ENCODE results near the gene CISD3. TPM values are rescaled to one million over a fixed set of nuclear protein-coding genes. Genes with fewer than 3 reads are reported as not detected.
"Not testable (repeated sequence)": the region's sequence is repeated elsewhere in the genome, so short reads cannot be mapped to it uniquely, and the experiment has no call there.

The CISD3 gene
- total RNA-seq, 1 experiment from 2014 or later: 11.6 TPM

DNA sequence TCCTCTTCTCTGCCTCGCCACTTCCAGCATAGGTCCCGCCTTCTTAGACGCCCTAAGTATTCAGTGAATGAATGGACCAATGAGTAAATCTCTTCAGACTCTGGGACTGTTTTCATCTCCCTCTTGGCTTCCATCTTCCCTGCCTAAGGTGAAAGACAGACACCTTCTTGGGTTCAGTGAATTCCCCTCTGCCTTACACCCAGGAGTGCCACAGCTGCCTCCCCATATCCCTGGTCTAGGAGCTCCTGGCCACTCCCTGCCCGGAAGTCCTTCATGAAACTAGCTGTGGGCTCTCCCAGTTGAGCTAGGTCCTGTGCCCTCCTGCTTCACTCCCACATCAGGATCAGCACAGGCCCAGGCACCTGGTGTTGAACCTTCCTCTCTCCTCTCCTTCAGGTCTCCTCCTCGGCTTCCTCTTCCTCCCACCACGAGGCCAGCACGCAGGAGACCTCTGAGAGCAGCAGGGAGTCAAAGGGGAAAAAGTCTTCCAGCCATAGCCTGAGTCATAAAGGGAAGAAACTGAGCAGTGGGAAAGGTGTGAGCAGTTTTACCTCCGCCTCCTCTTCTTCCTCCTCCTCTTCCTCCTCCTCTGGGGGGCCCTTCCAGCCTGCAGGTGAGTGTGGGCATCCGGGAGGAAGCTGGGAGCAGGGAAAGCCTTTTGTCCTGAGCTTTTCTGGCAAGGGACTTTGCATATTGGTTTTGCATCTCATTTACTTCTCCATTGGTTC, 14.8 kb upstream of the CISD3 start:
- Histone ChIP-seq H3K9me3 (replicated peaks) (no peaks in the 10 kb centered on the region), H3K4me1 (peaks cover 8% of the 10 kb centered on the region), H3K4me3 (no peak overlapping the region), H3K27ac (no peak overlapping the region), H3K36me3 (peaks cover 12% of the 10 kb centered on the region; the same call in 1 of the 2 replicates), H3K27me3 (no peaks in the 10 kb centered on the region)
- no peak for DNase-seq

DNA sequence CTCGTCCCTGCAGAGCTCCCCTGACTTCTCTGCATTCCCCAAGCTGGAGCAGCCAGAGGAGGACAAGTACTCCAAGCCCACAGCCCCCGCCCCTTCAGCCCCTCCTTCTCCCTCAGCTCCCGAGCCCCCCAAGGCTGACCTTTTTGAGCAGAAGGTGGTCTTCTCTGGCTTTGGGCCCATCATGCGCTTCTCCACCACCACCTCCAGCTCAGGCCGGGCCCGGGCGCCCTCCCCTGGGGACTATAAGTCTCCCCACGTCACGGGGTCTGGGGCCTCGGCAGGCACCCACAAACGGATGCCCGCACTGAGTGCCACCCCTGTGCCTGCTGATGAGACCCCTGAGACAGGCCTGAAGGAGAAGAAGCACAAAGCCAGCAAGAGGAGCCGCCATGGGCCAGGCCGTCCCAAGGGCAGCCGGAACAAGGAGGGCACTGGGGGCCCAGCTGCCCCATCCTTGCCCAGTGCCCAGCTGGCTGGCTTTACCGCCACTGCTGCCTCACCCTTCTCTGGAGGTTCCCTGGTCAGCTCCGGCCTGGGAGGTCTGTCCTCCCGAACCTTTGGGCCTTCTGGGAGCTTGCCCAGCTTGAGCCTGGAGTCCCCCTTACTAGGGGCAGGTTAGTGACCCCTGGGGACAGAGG, 13.7 kb upstream of the CISD3 start:
- H3K4me3 ChIP-seq: no peak overlapping the region
- no peaks in the 10 kb centered on the region for H3K9me3 ChIP-seq (replicated peaks)
- no peak overlapping the region for H3K27ac ChIP-seq
- peaks cover 18% of the 10 kb centered on the region; the same call in 1 of the 2 replicates for H3K36me3 ChIP-seq
- DNase-seq: no peak
- H3K27me3 ChIP-seq: no peaks in the 10 kb centered on the region
- H3K4me1 ChIP-seq: no peaks in the 10 kb centered on the region; the same call in 1 of the 2 replicates

DNA sequence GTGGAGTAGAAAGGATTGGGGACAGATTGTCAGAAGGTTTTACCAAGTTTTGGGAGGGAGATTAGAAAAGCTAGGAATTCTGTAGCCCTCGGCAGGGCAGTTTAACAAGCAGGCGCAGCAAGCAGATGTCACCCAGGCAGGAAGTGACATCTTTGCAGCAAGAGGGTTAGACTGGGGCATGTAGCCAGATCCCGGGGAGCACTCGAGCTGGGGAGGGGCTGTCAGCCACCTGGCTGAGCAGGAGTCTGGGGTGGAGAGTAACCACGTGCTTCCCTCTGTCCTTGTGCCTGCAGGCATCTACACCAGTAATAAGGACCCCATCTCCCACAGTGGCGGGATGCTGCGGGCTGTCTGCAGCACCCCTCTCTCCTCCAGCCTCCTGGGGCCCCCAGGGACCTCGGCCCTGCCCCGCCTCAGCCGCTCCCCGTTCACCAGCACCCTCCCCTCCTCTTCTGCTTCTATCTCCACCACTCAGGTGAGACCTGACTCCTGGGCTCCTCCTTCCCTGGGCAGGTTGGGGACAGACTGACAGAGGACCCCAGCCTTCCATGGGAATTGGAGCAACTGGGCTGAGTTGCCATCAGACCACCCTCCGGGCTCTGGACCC, 12.9 kb upstream of the CISD3 start:
- Histone ChIP-seq H3K36me3 (peaks cover 18% of the 10 kb centered on the region; the same call in 1 of the 2 replicates), H3K4me3 (no peak overlapping the region), H3K9me3 (replicated peaks) (no peaks in the 10 kb centered on the region), H3K27ac (no peak overlapping the region), H3K4me1 (no peaks in the 10 kb centered on the region; the same call in 1 of the 2 replicates), H3K27me3 (no peaks in the 10 kb centered on the region)
- DNase-seq: no peak

DNA sequence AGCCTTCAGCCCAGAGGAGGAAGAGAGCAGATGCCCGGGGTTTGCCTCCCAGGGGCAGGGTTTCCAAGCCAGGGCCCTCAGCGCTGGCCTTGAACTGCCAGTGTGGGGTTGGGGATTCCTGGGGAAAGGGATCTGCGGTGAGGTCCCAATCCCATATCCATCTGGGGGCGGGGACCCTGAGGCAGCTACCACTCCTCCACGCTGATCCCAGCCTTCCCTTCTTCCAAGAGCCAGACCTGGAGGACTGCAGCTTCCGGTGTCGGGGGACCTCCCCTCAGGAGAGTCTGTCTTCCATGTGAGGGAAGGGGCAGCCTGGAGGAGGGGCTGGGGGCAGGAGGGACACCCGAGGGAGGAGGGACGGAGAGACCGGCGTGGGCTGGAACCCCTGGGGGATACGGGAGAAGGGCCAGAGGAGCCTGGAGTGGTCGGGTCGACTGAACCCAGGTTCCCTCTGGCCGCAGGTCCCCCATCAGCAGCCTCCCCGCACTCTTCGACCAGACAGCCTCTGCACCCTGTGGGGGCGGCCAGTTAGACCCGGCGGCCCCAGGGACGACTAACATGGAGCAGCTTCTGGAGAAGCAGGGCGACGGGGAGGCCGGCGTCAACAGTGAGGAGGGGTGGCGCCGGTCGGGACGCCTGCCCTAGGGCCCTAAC, 10.7 kb upstream of the CISD3 start:
- Histone ChIP-seq H3K4me1 (peaks cover 7% of the 10 kb centered on the region), H3K27me3 (no peaks in the 10 kb centered on the region), H3K9me3 (replicated peaks) (no peaks in the 10 kb centered on the region), H3K27ac (no peak overlapping the region), H3K4me3 (no peak overlapping the region), H3K36me3 (peaks cover 9% of the 10 kb centered on the region; the same call in 1 of the 2 replicates)
- DNase-seq: no peak

DNA sequence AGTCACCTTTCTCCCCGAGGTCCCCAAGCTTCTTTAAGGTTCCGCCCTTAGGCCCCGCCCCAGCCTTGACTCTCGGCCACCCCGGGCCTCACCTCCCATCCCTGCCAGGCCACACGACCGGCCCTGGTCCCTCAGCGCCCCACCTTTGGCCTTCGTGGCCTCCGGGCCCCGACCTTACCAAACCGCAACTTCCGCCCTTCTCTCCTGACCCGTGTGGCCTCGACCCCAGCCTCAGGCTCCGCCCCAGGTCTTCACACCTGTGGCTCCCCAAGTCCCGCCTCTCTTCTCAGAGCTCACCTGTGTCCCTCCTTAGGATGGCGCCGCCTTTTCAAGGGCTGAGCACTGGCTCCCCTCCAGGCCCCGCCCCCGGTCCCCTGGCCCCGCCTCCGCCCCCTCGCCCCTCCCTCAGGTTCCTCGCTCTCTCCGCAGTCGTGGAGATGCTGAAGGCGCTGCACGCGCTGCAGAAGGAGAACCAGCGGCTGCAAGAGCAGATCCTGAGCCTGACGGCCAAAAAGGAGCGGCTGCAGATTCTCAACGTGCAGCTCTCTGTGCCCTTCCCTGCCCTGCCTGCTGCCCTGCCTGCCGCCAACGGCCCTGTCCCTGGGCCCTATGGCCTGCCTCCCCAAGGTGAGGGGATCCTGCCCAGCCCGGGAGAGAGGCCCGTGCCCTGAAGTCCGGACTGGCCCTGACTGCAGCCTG, 10.0 kb upstream of the CISD3 start:
- Histone ChIP-seq H3K9me3 (replicated peaks) (no peaks in the 10 kb centered on the region), H3K27ac (no peak overlapping the region), H3K27me3 (no peaks in the 10 kb centered on the region), H3K4me1 (peaks cover 11% of the 10 kb centered on the region), H3K4me3 (no peak overlapping the region), H3K36me3 (peaks cover 9% of the 10 kb centered on the region; the same call in 1 of the 2 replicates)
- DNase-seq: no peak

DNA sequence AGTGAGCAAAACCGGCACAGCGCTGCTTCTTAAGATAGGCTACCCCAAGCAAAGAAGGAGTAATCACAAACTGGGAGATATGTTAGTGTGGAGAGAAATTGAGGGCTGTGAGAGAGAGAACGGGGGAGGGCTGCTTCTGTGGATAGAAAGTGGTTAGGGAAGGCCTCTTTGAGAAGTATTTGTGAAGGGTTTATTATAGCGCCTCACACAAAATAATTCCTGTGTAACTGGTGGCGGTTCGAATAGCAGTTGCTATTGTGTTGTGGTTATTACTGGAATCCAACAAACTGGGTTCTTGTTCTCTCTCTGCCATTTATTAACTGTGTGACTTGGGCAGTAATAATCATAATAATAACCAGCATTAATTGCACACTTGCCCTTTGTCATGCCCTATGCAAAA, 9.2 kb upstream of the CISD3 start:
- DNase-seq: no peak
- no peaks in the 10 kb centered on the region for H3K27me3 ChIP-seq
- peaks cover 6% of the 10 kb centered on the region; the same call in 1 of the 2 replicates for H3K36me3 ChIP-seq
- H3K4me1 ChIP-seq: peaks cover 16% of the 10 kb centered on the region
- H3K4me3 ChIP-seq: no peak overlapping the region
- no peak overlapping the region for H3K27ac ChIP-seq
- no peaks in the 10 kb centered on the region for H3K9me3 ChIP-seq (replicated peaks)

DNA sequence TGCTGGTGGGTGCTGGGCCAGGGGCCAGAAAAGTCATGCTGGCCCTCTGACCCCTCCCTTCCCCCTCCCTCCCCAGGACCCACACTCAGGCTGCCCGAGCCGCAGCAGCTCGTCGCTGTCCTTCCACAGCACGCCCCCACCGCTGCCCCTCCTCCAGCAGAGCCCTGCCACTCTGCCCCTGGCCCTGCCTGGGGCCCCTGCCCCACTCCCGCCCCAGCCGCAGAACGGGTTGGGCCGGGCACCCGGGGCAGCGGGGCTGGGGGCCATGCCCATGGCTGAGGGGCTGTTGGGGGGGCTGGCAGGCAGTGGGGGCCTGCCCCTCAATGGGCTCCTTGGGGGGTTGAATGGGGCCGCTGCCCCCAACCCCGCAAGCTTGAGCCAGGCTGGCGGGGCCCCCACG, 8.3 kb upstream of the CISD3 start:
- Histone ChIP-seq H3K27ac (no peak overlapping the region), H3K9me3 (replicated peaks) (no peaks in the 10 kb centered on the region), H3K27me3 (no peaks in the 10 kb centered on the region), H3K36me3 (peaks cover 6% of the 10 kb centered on the region; the same call in 1 of the 2 replicates), H3K4me1 (peaks cover 16% of the 10 kb centered on the region), H3K4me3 (no peak overlapping the region)
- no peak for DNase-seq

DNA sequence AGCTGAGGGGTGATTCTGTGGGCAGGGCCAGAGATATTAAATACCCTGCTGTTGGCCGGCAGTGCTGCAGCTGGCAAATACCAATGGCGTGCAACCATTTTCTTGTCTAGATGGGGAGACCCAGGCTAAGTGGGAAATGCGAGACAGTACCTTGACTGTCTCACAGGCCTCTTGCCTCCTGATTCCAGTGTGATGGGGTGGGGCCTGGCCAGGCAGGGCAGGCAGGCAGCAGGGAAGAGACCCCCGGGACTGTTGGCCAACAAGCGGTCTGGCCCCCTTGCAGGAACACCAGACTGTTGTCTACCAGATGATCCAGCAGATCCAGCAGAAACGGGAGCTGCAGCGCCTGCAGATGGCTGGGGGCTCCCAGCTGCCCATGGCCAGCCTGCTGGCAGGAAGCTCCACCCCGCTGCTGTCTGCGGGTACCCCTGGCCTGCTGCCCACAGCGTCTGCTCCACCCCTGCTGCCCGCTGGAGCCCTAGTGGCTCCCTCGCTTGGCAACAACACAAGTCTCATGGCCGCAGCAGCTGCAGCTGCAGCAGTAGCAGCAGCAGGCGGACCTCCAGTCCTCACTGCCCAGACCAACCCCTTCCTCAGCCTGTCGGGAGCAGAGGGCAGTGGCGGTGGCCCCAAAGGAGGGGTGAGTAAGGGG, 5.7 kb upstream of the CISD3 start:
- Histone ChIP-seq H3K4me3 (0 out of 2 replicates have a peak overlapping the region, but pooled peaks have one; percentile 10), H3K4me1 (peaks cover 19% of the 10 kb centered on the region), H3K36me3 (peaks cover 6% of the 10 kb centered on the region; the same call in 1 of the 2 replicates), H3K9me3 (replicated peaks) (no peaks in the 10 kb centered on the region), H3K27ac (peak overlapping the region; percentile 65), H3K27me3 (no peaks in the 10 kb centered on the region)
- DNase-seq: peak; percentile 90 to 94

DNA sequence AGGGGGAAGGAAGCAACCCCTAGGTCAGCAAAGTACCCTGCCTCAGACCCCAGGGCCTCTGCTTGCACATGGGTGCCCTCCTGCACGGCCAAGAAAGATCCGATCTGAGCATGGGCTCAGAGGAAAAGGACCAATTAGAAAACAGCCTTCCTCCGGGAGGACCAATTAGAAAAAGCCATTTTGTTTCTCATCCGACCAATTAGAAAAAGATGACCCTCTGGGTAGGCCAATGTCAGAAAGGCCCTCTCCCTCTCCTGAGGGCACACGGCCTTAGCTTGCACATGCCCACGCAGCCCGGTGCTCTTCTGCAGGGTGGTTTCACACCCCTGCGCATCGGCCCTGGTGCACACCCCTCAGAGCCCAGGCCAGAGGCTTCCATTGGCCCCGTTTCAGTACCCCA, 5.1 kb upstream of the CISD3 start:
- 0 out of 2 replicates have a peak overlapping the region, but pooled peaks have one; percentile 10 for H3K4me3 ChIP-seq
- H3K4me1 ChIP-seq: peaks cover 19% of the 10 kb centered on the region
- peak; percentile 54 to 70 for DNase-seq
- H3K9me3 ChIP-seq (replicated peaks): no peaks in the 10 kb centered on the region
- no peaks in the 10 kb centered on the region for H3K27me3 ChIP-seq
- peak overlapping the region; percentile 65 for H3K27ac ChIP-seq
- H3K36me3 ChIP-seq: peaks cover 6% of the 10 kb centered on the region; the same call in 1 of the 2 replicates

DNA sequence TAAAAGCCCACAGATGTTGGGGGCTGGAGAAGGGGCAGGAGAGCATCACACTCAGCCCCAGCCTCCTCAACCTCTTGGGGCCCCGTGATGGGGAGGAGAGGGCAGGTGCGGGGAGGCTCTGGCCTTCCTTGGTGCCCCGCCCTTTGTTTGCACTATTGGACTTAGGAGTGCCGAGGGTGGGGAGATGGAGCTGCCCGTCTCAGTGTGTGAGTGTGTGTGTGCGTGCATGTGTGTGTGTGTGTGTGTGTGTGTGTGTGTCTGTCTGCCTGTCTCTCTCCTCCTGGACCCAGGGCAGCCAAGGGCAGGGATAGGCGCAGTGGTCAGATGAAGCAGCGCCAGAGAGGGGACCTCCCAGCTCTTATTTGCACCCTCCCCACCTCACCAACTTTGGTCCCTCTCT, 4.0 kb upstream of the CISD3 start:
- not testable (repeated sequence) for H3K36me3 ChIP-seq; H3K27me3 ChIP-seq; H3K27ac ChIP-seq; H3K9me3 ChIP-seq (replicated peaks); H3K4me3 ChIP-seq; DNase-seq
- H3K4me1 ChIP-seq: peaks cover 20% of the 10 kb centered on the region

DNA sequence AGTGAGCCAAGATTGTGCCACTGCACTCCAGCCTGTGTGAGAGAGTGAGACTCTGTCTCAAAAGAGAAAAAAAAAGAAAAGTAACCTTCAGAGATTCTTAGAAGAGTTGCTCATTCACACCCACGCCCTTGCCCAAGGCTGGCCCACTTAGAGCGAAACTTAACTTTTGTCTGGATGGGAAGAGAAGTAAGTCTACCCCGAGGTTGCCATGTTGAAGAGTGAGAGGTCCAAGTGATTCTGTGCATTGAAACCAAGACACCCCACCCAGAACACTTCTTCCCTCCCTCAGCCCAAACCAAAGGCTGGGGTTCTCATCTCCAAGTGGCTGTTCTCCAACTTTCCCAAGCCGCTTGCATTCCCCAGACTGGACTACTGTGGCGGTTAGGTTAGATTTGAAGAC, 2.4 kb upstream of the CISD3 start:
- no peaks in the 10 kb centered on the region; the same call in 1 of the 2 replicates for H3K36me3 ChIP-seq
- H3K9me3 ChIP-seq (replicated peaks): no peaks in the 10 kb centered on the region
- H3K4me1 ChIP-seq: peaks cover 23% of the 10 kb centered on the region
- H3K27ac ChIP-seq: no peak overlapping the region
- H3K4me3 ChIP-seq: no peak overlapping the region
- no peaks in the 10 kb centered on the region for H3K27me3 ChIP-seq
- DNase-seq: no peak

DNA sequence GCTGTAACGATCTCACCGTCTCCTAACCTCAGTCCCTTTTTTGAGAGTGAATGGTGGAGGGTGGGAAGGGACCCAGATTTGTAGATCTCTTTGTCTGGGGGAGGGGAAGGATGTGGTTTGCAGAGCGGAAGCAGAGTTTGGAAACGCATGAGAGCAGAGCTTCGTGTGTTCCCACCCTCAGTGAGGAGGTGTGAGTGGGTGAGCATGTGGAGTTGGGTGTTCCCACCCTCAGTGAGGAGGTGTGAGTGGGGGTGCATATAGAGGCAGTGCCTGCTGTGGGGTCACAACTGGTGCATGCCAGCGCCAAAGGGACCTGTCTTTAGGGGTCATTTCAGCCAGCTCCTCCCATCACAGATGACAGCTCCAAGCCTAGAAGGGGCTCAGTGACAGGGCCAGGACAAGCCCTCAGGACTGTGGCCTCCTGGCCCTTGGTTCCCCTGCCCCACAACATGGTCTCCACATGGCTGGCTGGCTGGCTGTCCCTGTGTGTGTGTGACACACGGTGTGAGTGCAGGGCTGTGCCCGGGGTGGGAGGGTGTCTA, 1.8 kb upstream of the CISD3 start:
- H3K9me3 ChIP-seq (replicated peaks): no peaks in the 10 kb centered on the region
- no peaks in the 10 kb centered on the region for H3K27me3 ChIP-seq
- no peak overlapping the region for H3K4me3 ChIP-seq
- no peak for DNase-seq
- H3K4me1 ChIP-seq: peaks cover 23% of the 10 kb centered on the region
- H3K27ac ChIP-seq: no peak overlapping the region
- H3K36me3 ChIP-seq: peaks cover 5% of the 10 kb centered on the region; the same call in 1 of the 2 replicates

DNA sequence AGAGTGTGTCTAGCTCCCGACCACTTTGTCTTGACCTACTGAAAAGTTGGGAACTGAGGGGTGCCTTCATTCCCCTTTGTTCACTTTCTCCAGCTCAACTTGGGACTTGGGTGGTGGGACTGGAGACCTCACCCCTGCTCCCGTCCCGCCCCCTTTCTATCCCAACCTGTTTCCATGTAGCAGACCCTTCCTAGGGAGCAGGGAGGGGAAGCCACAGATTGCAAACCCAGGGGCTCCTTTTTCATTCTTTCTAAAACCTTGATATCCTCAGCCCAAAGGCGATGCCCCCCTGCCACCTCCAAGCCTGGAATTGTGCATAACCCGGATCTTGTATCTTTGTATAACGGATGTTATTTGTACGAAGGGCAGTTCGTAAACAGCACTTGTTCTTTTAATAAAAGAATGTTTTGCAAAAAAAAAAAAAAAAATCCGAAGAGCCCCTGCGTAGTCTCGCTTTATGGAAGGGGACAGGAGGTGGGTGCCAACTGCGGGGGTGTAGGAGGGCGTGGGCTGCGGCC, 714 bp upstream of the CISD3 start:
- no peak for DNase-seq
- Histone ChIP-seq H3K4me3 (peak overlapping the region; percentile 68), H3K4me1 (peaks cover 16% of the 10 kb centered on the region), H3K27me3 (no peaks in the 10 kb centered on the region), H3K36me3 (peaks cover 10% of the 10 kb centered on the region), H3K9me3 (replicated peaks) (no peaks in the 10 kb centered on the region), H3K27ac (peak overlapping the region; percentile 26; the same call in 1 of the 2 replicates)

All from SJCRH30 (cell line).